HepG2 (cell line): ENCODE measurements around the gene KRT6B.

Source experiments
- CTCF ChIP-seq: sonication (generic); formaldehyde crosslinking; IDR thresholded peaks from 2 replicates; pipeline ENCODE4 v1.5.0; 2020; ENCODE audit warnings: mild to moderate bottlenecking, missing genetic modification reagents, moderate library complexity
- NCOA1 ChIP-seq: sonication (generic); formaldehyde crosslinking; IDR thresholded peaks from 2 replicates; pipeline ENCODE4 v1.9.0; 2021; ENCODE audit warnings: missing genetic modification reagents
- TOE1 ChIP-seq: sonication (generic); formaldehyde crosslinking; IDR thresholded peaks from 2 replicates; pipeline ENCODE4 v1.4.0; 2020; ENCODE audit warnings: mild to moderate bottlenecking, missing genetic modification reagents
- ZNF280B ChIP-seq: sonication (generic); formaldehyde crosslinking; IDR thresholded peaks from 2 replicates; pipeline ENCODE4 v1.5.0; 2020; ENCODE audit warnings: missing genetic modification reagents, mild to moderate bottlenecking, borderline replicate concordance

- no peak for TF ChIP-seq CTCF (CRISPR knock-in tag)
- no peak for TF ChIP-seq NCOA1 (CRISPR knock-in tag)
- TF ChIP-seq ZNF280B (CRISPR knock-in tag) = no peak
- no peak for TF ChIP-seq TOE1 (CRISPR knock-in tag)
These were observed 44.7 kb upstream of the KRT6B start for GRCh38 chr12:52496590-52497071.
